Activated naive CD4-positive, alpha-beta T cell (primary cell): ENCODE results near the gene VWA5B2.

Source experiments
- DNase-seq, 4 experiments: peaks; one replicate each; lab custom pipeline; 2025; lab: John Stamatoyannopoulos, UW

Gene VWA5B2

DNA sequence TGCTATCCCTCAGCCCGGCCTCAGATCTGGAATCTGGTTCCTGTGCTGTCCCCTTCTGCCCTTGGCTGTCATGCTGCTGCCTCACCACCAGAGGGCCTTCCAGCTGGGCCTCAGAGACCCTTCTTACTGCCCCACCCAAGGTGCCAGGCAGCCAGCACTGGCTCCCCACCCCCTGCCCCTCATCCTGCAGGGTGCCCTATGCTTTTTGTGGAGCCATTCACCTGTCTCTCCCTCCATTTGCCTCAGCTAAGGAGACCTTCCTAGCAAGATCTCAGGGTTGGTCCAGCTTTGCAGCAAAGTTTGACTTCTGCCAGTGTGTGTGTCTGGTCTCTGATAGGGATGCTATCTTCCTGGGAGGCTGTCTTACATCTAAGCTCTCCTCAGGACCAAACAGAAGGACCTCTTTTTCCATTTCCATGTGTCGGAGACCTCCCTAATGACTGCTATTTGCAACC is 1.9 kb upstream of the VWA5B2 start:
- DNase-seq: peak in 2 of 4 experiments; percentile 20 to 26

DNA sequence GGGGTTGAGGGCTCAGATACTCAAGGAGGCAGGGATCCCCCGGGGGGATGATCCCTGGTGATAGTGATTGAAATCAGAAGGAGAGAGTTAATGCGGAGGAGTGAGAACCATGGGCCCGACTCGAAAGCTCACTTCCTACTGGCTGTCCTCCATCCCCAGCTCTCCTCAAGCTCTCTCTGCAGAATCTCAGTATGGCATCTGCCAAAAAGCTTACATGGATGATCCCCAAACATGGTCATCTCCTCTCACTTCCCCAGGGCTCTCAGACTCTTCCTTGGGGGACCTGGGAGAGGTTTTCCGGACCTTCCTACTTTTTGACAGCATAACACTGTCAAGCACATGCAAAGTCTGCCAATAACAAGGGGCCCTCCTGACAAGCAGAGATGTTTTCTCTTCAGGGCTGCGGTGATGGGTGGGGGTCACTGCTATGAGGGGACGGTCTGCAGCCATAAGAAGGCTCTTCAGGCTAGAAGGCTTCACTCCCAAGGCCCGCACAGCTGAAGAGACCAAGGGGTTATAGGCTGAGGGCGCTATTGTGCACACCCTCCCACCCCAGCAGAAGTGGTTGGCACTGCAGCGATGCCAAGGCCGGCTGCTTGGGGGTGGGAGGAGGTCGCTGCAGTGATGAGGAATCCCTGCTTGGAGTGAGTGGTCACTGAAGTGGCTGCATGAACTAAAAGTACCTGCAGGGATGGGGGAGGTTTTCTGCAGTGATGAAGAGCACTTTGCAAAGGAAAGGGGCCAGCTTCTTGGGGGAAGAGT is 828 bp upstream of the VWA5B2 start:
- DNase-seq: no peak

DNA sequence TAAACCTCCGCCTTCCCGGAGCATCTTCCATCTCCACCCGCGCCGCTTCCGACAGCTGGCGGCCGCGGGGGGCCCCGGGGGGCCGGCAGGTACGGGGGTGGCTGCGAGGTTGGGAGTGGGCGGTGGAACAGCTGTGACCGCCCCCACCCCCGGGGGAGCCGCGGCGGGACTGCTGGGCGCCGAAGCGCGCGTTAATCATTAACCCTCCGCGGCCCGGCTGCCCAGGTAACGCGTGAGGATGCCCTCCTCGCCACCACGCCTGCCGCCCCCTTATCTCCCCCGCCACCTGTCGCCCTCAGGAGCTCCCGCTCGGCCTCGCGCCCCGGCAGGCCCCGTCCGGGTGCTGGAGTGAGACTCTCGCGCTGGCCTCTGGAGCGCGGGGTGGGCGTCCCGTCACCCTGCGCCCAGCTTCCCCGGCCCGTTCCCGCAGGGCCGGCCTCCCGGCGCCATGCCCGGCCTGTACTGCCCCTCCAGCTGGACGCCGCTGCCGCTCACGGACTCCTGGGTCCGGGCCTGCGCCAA is 757 bp downstream of the VWA5B2 start:
- DNase-seq: no peak

GRCh38 chr3:184230603-184231528 is 1.5 kb downstream of the VWA5B2 start:
- no peak for DNase-seq

GRCh38 chr3:184231671-184232070 is 2.3 kb downstream of the VWA5B2 start:
- DNase-seq: no peak

DNA sequence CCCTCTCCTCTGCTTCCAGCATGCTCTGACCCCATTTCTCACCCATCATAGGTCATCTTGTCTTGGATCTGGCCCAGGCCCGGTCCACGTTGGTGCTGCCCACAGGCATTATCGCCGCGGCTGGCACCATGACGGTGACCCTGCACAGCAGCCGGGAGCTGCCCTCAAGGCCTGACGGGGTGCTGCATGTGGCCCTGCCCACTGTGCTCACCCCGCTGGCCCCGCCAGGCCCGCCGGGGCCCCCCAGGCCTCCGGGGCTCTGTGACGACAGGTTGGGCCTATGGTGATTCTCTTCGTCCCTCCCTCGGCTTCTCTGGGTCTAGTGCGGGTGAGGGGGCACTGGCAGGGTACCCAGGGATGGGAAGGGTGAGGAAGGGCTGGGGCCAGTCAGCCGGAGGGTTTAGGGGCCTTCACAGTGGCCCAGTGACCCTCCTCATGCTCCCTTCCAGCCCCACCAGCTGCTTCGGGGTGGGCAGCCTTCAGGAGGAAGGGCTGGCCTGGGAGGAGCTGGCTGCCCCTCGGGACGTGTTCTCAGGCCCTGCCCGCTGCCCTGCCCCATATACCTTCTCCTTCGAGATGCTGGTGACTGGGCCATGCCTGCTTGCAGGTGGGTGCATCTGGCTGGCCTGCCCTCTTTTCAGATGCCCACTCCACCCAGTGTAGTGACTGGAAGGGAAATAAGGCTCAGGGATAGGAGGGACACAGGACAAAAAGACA is 3.9 kb downstream of the VWA5B2 start:
- DNase-seq: no peak

GRCh38 chr3:184234224-184234623 is 4.8 kb downstream of the VWA5B2 start:
- no peak for DNase-seq

GRCh38 chr3:184234671-184235380 is 5.4 kb downstream of the VWA5B2 start:
- no peak for DNase-seq

DNA sequence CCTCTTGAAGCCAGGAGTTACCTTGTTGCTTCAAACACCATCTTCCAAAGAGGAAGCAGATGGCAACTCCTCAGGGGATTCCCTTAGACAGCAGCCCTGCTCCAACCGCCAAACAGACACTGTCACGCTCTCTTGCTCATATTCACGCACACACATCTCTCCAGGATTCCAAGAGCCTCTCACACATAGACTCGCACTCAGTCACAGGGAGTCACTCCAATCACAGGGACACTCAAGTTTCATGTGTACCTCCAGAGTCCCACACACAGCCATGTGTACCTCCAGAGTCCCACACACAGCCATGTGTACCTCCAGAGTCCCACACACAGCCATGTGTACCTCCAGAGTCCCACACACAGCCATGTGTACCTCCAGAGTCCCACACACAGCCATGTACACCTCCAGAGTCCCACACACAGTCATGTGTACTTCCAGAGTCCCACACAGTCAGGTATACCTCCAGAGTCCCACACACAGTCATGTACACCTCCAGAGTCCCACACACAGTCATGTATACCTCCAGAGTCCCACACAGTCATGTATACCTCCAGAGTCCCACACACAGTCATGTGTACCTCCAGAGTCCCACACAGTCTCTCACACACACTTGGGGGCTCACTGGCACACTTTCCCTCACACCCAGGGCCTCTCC is 6.1 kb downstream of the VWA5B2 start:
- no peak for DNase-seq

DNA sequence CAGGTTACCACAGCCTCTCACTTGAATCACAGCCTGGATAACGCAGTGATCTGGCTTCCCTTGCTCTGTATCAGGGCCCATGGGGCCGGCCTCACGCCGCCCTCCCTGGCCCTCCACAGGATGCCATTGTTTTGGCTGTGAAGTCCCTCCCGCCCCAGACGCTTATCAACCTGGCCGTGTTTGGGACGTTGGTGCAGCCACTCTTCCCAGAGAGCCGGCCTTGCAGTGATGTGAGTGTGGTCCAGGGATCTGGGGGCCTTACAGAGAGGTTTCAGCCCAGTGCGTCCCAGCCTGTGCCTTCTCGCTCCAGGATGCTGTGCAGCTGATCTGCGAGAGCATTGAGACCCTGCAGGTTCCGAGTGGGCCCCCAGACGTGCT is 6.6 kb downstream of the VWA5B2 start:
- no peak for DNase-seq

GRCh38 chr3:184236636-184237035 is 7.3 kb downstream of the VWA5B2 start:
- DNase-seq: no peak

DNA sequence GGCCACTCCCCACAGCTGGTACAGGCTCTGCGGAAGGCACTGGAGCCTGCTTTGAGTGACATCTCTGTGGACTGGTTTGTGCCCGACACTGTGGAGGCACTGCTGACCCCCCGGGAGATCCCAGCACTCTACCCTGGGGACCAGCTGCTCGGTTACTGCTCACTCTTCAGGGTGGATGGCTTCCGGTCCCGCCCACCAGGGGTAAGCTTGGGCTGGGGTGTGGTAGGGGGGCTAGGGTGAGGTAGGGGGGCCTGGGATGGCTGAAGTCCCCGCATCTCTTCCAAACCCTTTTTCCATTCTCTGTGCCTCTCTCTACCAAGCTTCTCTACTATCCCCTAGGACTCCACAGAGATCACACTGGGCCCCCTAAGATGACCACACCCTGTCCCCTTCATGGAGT is 7.8 kb downstream of the VWA5B2 start:
- DNase-seq: no peak

GRCh38 chr3:184237807-184238206 is 8.4 kb downstream of the VWA5B2 start:
- no peak for DNase-seq

GRCh38 chr3:184238246-184238818 is 8.9 kb downstream of the VWA5B2 start:
- DNase-seq: no peak

DNA sequence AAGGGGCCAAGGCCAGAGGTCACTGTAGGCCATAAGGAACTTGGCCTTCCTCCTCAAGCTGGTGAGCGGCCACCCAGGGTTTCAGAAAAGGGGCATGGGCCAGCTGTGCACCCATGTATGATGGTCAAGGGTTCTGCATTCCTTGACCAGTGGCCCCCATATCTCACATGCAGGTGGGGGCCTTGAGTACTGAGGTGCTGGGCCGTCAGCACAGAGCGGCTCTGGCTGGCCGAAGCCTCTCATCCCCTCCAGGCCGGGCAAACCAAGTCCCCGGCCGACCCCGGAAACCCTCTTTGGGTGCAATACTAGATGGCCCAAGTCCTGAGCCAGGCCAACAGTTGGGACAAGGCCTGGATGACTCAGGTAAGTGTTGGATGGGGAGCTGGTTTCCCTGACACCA is 9.8 kb downstream of the VWA5B2 start:
- no peak for DNase-seq

DNA sequence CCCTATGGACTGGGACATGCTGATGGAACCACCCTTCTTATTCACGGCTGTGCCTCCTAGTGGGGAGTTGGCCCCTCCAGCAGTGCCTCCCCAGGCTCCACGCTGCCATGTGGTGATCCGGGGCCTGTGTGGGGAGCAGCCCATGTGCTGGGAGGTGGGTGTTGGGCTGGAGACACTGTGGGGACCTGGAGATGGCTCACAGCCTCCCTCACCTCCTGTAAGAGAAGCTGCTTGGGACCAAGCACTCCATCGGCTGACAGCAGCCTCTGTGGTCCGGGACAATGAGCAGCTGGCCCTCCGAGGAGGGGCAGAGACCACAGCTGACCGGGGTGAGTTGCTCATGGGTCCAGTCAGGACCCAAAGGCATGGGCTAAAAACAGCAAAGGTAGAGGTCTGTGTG is 10.3 kb downstream of the VWA5B2 start:
- no peak for DNase-seq

DNA sequence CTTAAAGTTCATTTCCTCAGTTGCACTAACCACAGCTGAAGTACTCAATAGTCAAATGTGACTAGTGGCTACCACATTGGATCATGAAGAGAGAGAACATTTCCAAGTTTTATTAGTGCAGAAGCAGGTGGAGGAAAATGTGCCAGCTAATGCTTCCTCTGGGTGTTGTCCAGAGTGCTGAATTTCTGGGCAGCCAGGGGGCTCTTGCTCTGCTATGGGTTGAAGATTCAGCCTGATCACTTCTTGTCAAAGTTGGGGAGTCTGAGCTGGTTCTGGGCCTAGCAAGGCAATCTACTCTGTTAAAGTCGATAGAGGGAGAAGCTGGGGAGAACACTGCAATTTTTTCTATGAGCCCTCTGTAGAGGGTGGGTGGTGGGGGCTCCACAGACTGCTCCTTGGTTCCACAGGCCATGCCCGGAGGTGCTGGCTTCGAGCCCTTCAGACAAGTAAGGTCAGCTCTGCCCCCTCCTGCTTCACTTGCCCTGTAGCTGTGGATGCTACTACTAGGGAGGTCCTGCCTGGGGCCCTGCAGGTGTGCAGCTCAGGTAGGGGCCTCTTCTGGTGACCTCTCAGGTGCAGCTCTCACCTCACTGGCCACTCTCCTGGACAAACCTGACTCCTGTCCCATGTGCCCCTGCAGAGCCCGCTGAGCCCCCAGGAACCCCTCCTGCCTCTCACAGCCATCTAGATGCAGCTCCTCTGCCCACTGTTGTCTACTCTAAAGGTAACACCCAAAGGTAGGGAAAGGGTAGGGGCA is 11.2 kb downstream of the VWA5B2 start:
- no peak for DNase-seq

GRCh38 chr3:184241141-184241446 is 11.7 kb downstream of the VWA5B2 start:
- no peak for DNase-seq

- DNase-seq: no peak
Observed at GRCh38 chr3:184241447-184242296, 12.3 kb downstream of the VWA5B2 start.
